ENCODE results near the gene SERPINB7. TPM values are rescaled to one million over a fixed set of nuclear protein-coding genes. Genes with fewer than 3 reads are reported as not detected.

Gene SERPINB7
- total and polyA plus RNA-seq, 2 experiments from 2014 or later: not detected

- TF ChIP-seq, protein P1, sequence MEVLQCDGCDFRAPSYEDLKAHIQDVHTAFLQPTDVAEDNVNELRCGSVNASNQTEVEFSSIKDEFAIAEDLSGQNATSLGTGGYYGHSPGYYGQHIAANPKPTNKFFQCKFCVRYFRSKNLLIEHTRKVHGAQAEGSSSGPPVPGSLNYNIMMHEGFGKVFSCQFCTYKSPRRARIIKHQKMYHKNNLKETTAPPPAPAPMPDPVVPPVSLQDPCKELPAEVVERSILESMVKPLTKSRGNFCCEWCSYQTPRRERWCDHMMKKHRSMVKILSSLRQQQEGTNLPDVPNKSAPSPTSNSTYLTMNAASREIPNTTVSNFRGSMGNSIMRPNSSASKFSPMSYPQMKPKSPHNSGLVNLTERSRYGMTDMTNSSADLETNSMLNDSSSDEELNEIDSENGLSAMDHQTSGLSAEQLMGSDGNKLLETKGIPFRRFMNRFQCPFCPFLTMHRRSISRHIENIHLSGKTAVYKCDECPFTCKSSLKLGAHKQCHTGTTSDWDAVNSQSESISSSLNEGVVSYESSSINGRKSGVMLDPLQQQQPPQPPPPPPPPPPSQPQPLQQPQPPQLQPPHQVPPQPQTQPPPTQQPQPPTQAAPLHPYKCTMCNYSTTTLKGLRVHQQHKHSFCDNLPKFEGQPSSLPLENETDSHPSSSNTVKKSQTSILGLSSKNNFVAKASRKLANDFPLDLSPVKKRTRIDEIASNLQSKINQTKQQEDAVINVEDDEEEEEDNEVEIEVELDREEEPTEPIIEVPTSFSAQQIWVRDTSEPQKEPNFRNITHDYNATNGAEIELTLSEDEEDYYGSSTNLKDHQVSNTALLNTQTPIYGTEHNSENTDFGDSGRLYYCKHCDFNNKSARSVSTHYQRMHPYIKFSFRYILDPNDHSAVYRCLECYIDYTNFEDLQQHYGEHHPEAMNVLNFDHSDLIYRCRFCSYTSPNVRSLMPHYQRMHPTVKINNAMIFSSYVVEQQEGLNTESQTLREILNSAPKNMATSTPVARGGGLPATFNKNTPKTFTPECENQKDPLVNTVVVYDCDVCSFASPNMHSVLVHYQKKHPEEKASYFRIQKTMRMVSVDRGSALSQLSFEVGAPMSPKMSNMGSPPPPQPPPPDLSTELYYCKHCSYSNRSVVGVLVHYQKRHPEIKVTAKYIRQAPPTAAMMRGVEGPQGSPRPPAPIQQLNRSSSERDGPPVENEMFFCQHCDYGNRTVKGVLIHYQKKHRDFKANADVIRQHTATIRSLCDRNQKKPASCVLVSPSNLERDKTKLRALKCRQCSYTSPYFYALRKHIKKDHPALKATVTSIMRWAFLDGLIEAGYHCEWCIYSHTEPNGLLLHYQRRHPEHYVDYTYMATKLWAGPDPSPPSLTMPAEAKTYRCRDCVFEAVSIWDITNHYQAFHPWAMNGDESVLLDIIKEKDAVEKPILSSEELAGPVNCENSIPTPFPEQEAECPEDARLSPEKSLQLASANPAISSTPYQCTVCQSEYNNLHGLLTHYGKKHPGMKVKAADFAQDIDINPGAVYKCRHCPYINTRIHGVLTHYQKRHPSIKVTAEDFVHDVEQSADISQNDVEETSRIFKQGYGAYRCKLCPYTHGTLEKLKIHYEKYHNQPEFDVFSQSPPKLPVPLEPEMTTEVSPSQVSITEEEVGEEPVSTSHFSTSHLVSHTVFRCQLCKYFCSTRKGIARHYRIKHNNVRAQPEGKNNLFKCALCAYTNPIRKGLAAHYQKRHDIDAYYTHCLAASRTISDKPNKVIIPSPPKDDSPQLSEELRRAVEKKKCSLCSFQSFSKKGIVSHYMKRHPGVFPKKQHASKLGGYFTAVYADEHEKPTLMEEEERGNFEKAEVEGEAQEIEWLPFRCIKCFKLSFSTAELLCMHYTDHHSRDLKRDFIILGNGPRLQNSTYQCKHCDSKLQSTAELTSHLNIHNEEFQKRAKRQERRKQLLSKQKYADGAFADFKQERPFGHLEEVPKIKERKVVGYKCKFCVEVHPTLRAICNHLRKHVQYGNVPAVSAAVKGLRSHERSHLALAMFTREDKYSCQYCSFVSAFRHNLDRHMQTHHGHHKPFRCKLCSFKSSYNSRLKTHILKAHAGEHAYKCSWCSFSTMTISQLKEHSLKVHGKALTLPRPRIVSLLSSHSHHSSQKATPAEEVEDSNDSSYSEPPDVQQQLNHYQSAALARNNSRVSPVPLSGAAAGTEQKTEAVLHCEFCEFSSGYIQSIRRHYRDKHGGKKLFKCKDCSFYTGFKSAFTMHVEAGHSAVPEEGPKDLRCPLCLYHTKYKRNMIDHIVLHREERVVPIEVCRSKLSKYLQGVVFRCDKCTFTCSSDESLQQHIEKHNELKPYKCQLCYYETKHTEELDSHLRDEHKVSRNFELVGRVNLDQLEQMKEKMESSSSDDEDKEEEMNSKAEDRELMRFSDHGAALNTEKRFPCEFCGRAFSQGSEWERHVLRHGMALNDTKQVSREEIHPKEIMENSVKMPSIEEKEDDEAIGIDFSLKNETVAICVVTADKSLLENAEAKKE (CRISPR knock-in tag; IDR thresholded peaks at IDR 0.05): no peak
- TF ChIP-seq POLR2AphosphoS5 (IDR thresholded peaks at IDR 0.05; ENCODE audit: low read depth): no peak
- no peak for TF ChIP-seq JUNB (IDR thresholded peaks at IDR 0.05; ENCODE audit: unreplicated experiment)
- no peak for TF ChIP-seq EZH2phosphoT487 (IDR thresholded peaks at IDR 0.05; ENCODE audit: unreplicated experiment)
- TF ChIP-seq, protein P2, sequence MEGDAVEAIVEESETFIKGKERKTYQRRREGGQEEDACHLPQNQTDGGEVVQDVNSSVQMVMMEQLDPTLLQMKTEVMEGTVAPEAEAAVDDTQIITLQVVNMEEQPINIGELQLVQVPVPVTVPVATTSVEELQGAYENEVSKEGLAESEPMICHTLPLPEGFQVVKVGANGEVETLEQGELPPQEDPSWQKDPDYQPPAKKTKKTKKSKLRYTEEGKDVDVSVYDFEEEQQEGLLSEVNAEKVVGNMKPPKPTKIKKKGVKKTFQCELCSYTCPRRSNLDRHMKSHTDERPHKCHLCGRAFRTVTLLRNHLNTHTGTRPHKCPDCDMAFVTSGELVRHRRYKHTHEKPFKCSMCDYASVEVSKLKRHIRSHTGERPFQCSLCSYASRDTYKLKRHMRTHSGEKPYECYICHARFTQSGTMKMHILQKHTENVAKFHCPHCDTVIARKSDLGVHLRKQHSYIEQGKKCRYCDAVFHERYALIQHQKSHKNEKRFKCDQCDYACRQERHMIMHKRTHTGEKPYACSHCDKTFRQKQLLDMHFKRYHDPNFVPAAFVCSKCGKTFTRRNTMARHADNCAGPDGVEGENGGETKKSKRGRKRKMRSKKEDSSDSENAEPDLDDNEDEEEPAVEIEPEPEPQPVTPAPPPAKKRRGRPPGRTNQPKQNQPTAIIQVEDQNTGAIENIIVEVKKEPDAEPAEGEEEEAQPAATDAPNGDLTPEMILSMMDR (conservative IDR thresholded peaks at IDR 0.05; ENCODE audit: low read depth in 2 of 2): no peak
- TF ChIP-seq CREB1 (CRISPR knock-in tag; IDR thresholded peaks at IDR 0.05; ENCODE audit: low read depth): no peak
- TF ChIP-seq ZNF331 (CRISPR knock-in tag; IDR thresholded peaks at IDR 0.05; ENCODE audit: low read depth): no peak
- TF ChIP-seq, protein P3, sequence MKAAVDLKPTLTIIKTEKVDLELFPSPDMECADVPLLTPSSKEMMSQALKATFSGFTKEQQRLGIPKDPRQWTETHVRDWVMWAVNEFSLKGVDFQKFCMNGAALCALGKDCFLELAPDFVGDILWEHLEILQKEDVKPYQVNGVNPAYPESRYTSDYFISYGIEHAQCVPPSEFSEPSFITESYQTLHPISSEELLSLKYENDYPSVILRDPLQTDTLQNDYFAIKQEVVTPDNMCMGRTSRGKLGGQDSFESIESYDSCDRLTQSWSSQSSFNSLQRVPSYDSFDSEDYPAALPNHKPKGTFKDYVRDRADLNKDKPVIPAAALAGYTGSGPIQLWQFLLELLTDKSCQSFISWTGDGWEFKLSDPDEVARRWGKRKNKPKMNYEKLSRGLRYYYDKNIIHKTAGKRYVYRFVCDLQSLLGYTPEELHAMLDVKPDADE (IDR thresholded peaks at IDR 0.05): no peak
- TF ChIP-seq NANOG (IDR thresholded peaks at IDR 0.05; ENCODE audit: borderline replicate concordance): no peak
- no peak for TF ChIP-seq STAT1 (IDR thresholded peaks at IDR 0.05; ENCODE audit: unreplicated experiment)
These were observed 32.9 kb downstream of the SERPINB7 start (continued) for GRCh38 chr18:63808125-63808524.
